ENCODE results near the gene GZF1. TPM values are rescaled to one million over a fixed set of nuclear protein-coding genes. Genes with fewer than 3 reads are reported as not detected.

The GZF1 gene
- total RNA-seq, 1 donor, result 14.5 TPM

DNA sequence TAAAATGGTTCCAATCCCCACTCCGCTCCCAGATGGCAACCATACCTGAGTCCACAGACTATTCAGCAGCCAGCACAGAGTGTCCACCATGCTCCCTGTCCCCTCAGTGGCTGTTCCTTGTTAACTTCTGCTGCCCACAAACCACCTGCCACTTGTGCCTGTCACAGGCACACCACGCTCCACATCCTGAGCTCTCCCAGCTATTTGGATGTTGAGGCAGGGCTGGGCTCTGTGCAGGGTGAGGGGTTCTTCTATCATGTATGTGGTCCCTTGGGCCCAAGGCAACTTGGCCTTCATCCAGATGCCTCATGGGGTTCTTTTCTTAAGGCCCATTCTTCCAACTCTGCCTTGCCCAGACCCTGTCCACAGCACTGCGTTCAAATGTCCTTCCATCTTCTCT is 45.4 kb upstream of the GZF1 start:
- no peaks in the 10 kb centered on the region for H3K79me2 ChIP-seq (ENCODE audit: insufficient read depth, low read length)
- H3K27ac ChIP-seq (ENCODE audit: low read depth, low read length), result no peak overlapping the region

GRCh38 chr20:23317081-23317480 is 44.9 kb upstream of the GZF1 start:
- no peaks in the 10 kb centered on the region for H3K4me1 ChIP-seq (ENCODE audit: insufficient read depth, low read length)
- TF ChIP-seq CTCF (IDR thresholded peaks at IDR 0.05; ENCODE audit: extremely low read depth, low read depth, low read length), result no peak
- H3K4me2 ChIP-seq (ENCODE audit: insufficient read depth, low read length), result no peak overlapping the region

More for the DNA sequence above, 45.4 kb upstream of the GZF1 start:
- Histone ChIP-seq H3K27me3 (ENCODE audit: insufficient read depth, low read length) (peaks cover 53% of the 10 kb centered on the region), H3K4me1 (ENCODE audit: insufficient read depth, low read length) (no peaks in the 10 kb centered on the region), H4K20me1 (ENCODE audit: insufficient read depth, low read length) (no peaks in the 10 kb centered on the region), H2AFZ (ENCODE audit: low read length) (no peak overlapping the region), H3K4me3 (ENCODE audit: insufficient read depth, low read length) (no peak overlapping the region), H3K4me2 (ENCODE audit: insufficient read depth, low read length) (no peak overlapping the region), H3K36me3 (ENCODE audit: insufficient read depth, low read length) (no peaks in the 10 kb centered on the region), H3K9me3 (ENCODE audit: low read depth, low read length) (no peaks in the 10 kb centered on the region)
- DNase-seq (ENCODE audit: insufficient read length, low spot score, missing footprints), result peak; percentile 63
- no peak for TF ChIP-seq CTCF (IDR thresholded peaks at IDR 0.05; ENCODE audit: extremely low read depth, low read depth, low read length)

DNA sequence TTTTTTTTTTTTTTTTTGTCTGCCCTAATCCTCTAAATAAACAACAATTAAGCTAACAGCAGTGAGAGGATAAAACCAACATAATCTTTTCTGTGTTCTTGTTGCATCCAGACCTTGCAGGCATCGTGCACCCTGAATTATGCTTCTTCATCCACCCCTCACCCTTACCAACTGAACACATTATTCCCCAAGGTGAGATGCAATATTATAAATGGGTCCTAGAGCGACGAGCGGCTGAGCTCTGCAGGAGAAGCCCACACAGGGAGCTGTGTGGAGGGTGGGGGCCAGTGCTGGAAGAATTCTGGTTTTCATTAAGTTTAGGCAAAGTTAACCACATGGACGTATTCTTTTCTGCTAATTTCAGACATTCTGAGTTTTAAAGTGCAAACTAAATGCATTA is 43.6 kb upstream of the GZF1 start:
- H3K36me3 ChIP-seq (ENCODE audit: insufficient read depth, low read length), result no peaks in the 10 kb centered on the region
- peaks cover 43% of the 10 kb centered on the region for H3K27me3 ChIP-seq (ENCODE audit: insufficient read depth, low read length)
- no peak for DNase-seq (ENCODE audit: insufficient read length, low spot score, missing footprints)
- no peaks in the 10 kb centered on the region for H3K9me3 ChIP-seq (ENCODE audit: low read depth, low read length)
- H3K4me2 ChIP-seq (ENCODE audit: insufficient read depth, low read length), result no peak overlapping the region
- H3K4me1 ChIP-seq (ENCODE audit: insufficient read depth, low read length), result no peaks in the 10 kb centered on the region
- no peak overlapping the region for H2AFZ ChIP-seq (ENCODE audit: low read length)
- no peak for TF ChIP-seq CTCF (IDR thresholded peaks at IDR 0.05; ENCODE audit: extremely low read depth, low read depth, low read length)
- H4K20me1 ChIP-seq (ENCODE audit: insufficient read depth, low read length), result no peaks in the 10 kb centered on the region
- H3K27ac ChIP-seq (ENCODE audit: low read depth, low read length), result no peak overlapping the region
- H3K4me3 ChIP-seq (ENCODE audit: insufficient read depth, low read length), result no peak overlapping the region
- no peaks in the 10 kb centered on the region for H3K79me2 ChIP-seq (ENCODE audit: insufficient read depth, low read length)

More at GRCh38 chr20:23317081-23317480, 44.9 kb upstream of the GZF1 start:
- peaks cover 51% of the 10 kb centered on the region for H3K27me3 ChIP-seq (ENCODE audit: insufficient read depth, low read length)
- DNase-seq (ENCODE audit: insufficient read length, low spot score, missing footprints), result no peak
- H4K20me1 ChIP-seq (ENCODE audit: insufficient read depth, low read length), result no peaks in the 10 kb centered on the region
- H2AFZ ChIP-seq (ENCODE audit: low read length), result no peak overlapping the region
- H3K9me3 ChIP-seq (ENCODE audit: low read depth, low read length), result no peaks in the 10 kb centered on the region
- H3K79me2 ChIP-seq (ENCODE audit: insufficient read depth, low read length), result no peaks in the 10 kb centered on the region
- no peak overlapping the region for H3K27ac ChIP-seq (ENCODE audit: low read depth, low read length)
- no peaks in the 10 kb centered on the region for H3K36me3 ChIP-seq (ENCODE audit: insufficient read depth, low read length)
- no peak overlapping the region for H3K4me3 ChIP-seq (ENCODE audit: insufficient read depth, low read length)

- TF ChIP-seq CTCF (IDR thresholded peaks at IDR 0.05; ENCODE audit: extremely low read depth, low read depth, low read length), result peak; percentile 54
- H3K36me3 ChIP-seq (ENCODE audit: insufficient read depth, low read length), result no peaks in the 10 kb centered on the region
- peak; percentile 87 for DNase-seq (ENCODE audit: insufficient read length, low spot score, missing footprints)
- no peak overlapping the region for H2AFZ ChIP-seq (ENCODE audit: low read length)
- no peak overlapping the region for H3K4me2 ChIP-seq (ENCODE audit: insufficient read depth, low read length)
- H3K4me3 ChIP-seq (ENCODE audit: insufficient read depth, low read length), result no peak overlapping the region
- no peaks in the 10 kb centered on the region for H3K9me3 ChIP-seq (ENCODE audit: low read depth, low read length)
- H3K4me1 ChIP-seq (ENCODE audit: insufficient read depth, low read length), result no peaks in the 10 kb centered on the region
- H4K20me1 ChIP-seq (ENCODE audit: insufficient read depth, low read length), result no peaks in the 10 kb centered on the region
- no peak overlapping the region for H3K27ac ChIP-seq (ENCODE audit: low read depth, low read length)
- peaks cover 27% of the 10 kb centered on the region for H3K27me3 ChIP-seq (ENCODE audit: insufficient read depth, low read length)
- H3K79me2 ChIP-seq (ENCODE audit: insufficient read depth, low read length), result no peaks in the 10 kb centered on the region
Measured at GRCh38 chr20:23320317-23320716, 41.7 kb upstream of the GZF1 start.
